ENCODE measurements around the gene CSKMT. TPM values are rescaled to one million over a fixed set of nuclear protein-coding genes. Genes with fewer than 3 reads are reported as not detected.
A peak's percentile ranks its signal among the peaks of the same experiment; 100 is the strongest.

The CSKMT gene
- total and polyA plus RNA-seq, 10 of the 15 experiments (the other 5 are each of a cell fraction or from before 2014, with no cell fraction given), result 7.0 to 213 (median 21.6) TPM

DNA sequence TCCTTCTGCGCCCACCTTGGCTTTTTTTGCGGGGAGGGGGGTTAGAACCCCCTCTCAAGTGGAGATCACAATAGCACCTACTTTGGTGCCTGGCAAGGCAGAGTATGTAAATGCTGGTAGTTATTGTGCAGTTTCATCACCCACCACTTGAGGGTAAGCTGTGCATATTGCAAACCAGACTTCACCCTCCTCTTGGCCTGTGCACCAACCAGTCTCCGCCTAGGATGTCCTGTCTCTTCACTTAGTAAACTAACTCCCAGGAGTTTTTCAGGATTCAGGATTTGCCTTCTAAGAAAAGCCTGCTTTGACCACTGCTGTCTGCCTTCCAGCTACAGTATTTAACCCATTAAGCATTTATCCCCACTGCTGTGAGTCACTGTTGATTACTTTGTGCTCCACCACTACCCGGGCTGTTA, 15.7 kb downstream of the CSKMT start (continued):
- TF ChIP-seq EZH2 (IDR thresholded peaks at IDR 0.05; ENCODE audit: borderline replicate concordance, control insufficient read depth, low read depth, low read length), result no peak
- TF ChIP-seq CEBPB (IDR thresholded peaks at IDR 0.05; ENCODE audit: borderline replicate concordance in 1 of 2, low read depth in 2 of 2, low read length in 2 of 2), result no peak
- no peak for TF ChIP-seq RBBP5 (conservative IDR thresholded peaks at IDR 0.05)
- TF ChIP-seq, protein P1, sequence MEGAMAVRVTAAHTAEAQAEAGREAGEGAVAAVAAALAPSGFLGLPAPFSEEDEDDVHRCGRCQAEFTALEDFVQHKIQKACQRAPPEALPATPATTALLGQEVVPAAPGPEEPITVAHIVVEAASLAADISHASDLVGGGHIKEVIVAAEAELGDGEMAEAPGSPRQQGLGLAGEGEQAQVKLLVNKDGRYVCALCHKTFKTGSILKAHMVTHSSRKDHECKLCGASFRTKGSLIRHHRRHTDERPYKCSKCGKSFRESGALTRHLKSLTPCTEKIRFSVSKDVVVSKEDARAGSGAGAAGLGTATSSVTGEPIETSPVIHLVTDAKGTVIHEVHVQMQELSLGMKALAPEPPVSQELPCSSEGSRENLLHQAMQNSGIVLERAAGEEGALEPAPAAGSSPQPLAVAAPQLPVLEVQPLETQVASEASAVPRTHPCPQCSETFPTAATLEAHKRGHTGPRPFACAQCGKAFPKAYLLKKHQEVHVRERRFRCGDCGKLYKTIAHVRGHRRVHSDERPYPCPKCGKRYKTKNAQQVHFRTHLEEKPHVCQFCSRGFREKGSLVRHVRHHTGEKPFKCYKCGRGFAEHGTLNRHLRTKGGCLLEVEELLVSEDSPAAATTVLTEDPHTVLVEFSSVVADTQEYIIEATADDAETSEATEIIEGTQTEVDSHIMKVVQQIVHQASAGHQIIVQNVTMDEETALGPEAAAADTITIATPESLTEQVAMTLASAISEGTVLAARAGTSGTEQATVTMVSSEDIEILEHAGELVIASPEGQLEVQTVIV (IDR thresholded peaks at IDR 0.05; ENCODE audit: borderline replicate concordance, partially characterized antibody), result no peak
- no peak for TF ChIP-seq BMI1 (IDR thresholded peaks at IDR 0.05; ENCODE audit: borderline replicate concordance)
- TF ChIP-seq HDAC6 (IDR thresholded peaks at IDR 0.05; ENCODE audit: unreplicated experiment), result no peak
- TF ChIP-seq POU2F2 (IDR thresholded peaks at IDR 0.05; ENCODE audit: borderline replicate concordance, low read depth, low read length), result peak; percentile 86; the same call in 2 of the 3 replicates
- no peak for TF ChIP-seq SREBF1 (IDR thresholded peaks at IDR 0.05; ENCODE audit: low read length)
- TF ChIP-seq ZNF24 (IDR thresholded peaks at IDR 0.05), result no peak
- TF ChIP-seq RAD21 (IDR thresholded peaks at IDR 0.05; ENCODE audit: insufficient read depth, low read depth, low read length), result peak; percentile 64
- no peak for TF ChIP-seq ZZZ3 (IDR thresholded peaks at IDR 0.05; ENCODE audit: control insufficient read depth, insufficient read length, low read depth)
- TF ChIP-seq NFYA (IDR thresholded peaks at IDR 0.05; ENCODE audit: borderline replicate concordance, low read depth, low read length), result no peak
- TF ChIP-seq, protein P2, sequence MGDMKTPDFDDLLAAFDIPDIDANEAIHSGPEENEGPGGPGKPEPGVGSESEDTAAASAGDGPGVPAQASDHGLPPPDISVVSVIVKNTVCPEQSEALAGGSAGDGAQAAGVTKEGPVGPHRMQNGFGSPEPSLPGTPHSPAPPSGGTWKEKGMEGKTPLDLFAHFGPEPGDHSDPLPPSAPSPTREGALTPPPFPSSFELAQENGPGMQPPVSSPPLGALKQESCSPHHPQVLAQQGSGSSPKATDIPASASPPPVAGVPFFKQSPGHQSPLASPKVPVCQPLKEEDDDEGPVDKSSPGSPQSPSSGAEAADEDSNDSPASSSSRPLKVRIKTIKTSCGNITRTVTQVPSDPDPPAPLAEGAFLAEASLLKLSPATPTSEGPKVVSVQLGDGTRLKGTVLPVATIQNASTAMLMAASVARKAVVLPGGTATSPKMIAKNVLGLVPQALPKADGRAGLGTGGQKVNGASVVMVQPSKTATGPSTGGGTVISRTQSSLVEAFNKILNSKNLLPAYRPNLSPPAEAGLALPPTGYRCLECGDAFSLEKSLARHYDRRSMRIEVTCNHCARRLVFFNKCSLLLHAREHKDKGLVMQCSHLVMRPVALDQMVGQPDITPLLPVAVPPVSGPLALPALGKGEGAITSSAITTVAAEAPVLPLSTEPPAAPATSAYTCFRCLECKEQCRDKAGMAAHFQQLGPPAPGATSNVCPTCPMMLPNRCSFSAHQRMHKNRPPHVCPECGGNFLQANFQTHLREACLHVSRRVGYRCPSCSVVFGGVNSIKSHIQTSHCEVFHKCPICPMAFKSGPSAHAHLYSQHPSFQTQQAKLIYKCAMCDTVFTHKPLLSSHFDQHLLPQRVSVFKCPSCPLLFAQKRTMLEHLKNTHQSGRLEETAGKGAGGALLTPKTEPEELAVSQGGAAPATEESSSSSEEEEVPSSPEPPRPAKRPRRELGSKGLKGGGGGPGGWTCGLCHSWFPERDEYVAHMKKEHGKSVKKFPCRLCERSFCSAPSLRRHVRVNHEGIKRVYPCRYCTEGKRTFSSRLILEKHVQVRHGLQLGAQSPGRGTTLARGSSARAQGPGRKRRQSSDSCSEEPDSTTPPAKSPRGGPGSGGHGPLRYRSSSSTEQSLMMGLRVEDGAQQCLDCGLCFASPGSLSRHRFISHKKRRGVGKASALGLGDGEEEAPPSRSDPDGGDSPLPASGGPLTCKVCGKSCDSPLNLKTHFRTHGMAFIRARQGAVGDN (IDR thresholded peaks at IDR 0.05), result no peak
- no peak for TF ChIP-seq DPF2 (IDR thresholded peaks at IDR 0.05)
- TF ChIP-seq, protein P3, sequence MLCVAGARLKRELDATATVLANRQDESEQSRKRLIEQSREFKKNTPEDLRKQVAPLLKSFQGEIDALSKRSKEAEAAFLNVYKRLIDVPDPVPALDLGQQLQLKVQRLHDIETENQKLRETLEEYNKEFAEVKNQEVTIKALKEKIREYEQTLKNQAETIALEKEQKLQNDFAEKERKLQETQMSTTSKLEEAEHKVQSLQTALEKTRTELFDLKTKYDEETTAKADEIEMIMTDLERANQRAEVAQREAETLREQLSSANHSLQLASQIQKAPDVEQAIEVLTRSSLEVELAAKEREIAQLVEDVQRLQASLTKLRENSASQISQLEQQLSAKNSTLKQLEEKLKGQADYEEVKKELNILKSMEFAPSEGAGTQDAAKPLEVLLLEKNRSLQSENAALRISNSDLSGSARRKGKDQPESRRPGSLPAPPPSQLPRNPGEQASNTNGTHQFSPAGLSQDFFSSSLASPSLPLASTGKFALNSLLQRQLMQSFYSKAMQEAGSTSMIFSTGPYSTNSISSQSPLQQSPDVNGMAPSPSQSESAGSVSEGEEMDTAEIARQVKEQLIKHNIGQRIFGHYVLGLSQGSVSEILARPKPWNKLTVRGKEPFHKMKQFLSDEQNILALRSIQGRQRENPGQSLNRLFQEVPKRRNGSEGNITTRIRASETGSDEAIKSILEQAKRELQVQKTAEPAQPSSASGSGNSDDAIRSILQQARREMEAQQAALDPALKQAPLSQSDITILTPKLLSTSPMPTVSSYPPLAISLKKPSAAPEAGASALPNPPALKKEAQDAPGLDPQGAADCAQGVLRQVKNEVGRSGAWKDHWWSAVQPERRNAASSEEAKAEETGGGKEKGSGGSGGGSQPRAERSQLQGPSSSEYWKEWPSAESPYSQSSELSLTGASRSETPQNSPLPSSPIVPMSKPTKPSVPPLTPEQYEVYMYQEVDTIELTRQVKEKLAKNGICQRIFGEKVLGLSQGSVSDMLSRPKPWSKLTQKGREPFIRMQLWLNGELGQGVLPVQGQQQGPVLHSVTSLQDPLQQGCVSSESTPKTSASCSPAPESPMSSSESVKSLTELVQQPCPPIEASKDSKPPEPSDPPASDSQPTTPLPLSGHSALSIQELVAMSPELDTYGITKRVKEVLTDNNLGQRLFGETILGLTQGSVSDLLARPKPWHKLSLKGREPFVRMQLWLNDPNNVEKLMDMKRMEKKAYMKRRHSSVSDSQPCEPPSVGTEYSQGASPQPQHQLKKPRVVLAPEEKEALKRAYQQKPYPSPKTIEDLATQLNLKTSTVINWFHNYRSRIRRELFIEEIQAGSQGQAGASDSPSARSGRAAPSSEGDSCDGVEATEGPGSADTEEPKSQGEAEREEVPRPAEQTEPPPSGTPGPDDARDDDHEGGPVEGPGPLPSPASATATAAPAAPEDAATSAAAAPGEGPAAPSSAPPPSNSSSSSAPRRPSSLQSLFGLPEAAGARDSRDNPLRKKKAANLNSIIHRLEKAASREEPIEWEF (IDR thresholded peaks at IDR 0.05; ENCODE audit: insufficient replicate concordance, low read depth, low read length), result no peak
